Adrenal gland (tissue), 12 donors: ENCODE data around the gene ATP13A4. TPM values are rescaled to one million over a fixed set of nuclear protein-coding genes. Genes with fewer than 3 reads are reported as not detected.

Experiments
- DNase-seq, 7 donors: peaks; one replicate each; pipeline ENCODE4 v3.0.0-alpha.2; 2019 to 2020
- H3K27ac ChIP-seq, 5 donors: fragments of 200-600 bp; sonication (generic) in 4 of 5; 1 replicate in 3 of 5; 2 replicates in 2 of 5; pipeline versions ENCODE4 v1.5.1 to v1.8.0; 2016 to 2020; ENCODE audit warnings: mild to moderate bottlenecking in 1 of 5
- H3K27me3 ChIP-seq: fragments of 200-600 bp; 2 replicates; pipeline ENCODE4 v1.8.0; 2021
- H3K36me3 ChIP-seq, 2 donors: fragments of 200-600 bp; replicated peaks in 1 of 2; 1 replicate in 1 of 2; 2 replicates in 1 of 2; pipeline versions ENCODE4 v1.5.1 to v1.8.0; 2018 to 2022
- H3K4me1 ChIP-seq, 2 donors: fragments of 200-600 bp; replicated peaks in 1 of 2; 1 replicate in 1 of 2; 2 replicates in 1 of 2; pipeline versions ENCODE4 v1.5.1 to v1.8.0; 2018 to 2021
- H3K4me3 ChIP-seq, 4 donors: fragments of 200-600 bp; sonication (generic) in 3 of 4; one replicate each; pipeline ENCODE4 v1.5.1; 2016 to 2018
- H3K9me3 ChIP-seq, 3 donors: fragments of 200-600 bp; sonication (generic) in 1 of 3; replicated peaks in 1 of 3; 1 replicate in 2 of 3; 2 replicates in 1 of 3; pipeline versions ENCODE4 v1.5.1 to v1.8.0; 2016 to 2021
- CTCF ChIP-seq, 6 experiments: fragments of 450-650 bp in 4 of 6; fragments of 200-600 bp in 2 of 6; sonication (generic) in 1 of 6; IDR thresholded peaks; 1 replicate in 5 of 6; 2 replicates in 1 of 6; pipeline versions ENCODE4 v1.5.1 to v1.8.0; 2016 to 2021; ENCODE audit warnings: antibody characterized with exemption in 6 of 6, mild to moderate bottlenecking in 2 of 6, moderate library complexity in 1 of 6
- POLR2A ChIP-seq, 2 donors: fragments of 450-650 bp; IDR thresholded peaks; one replicate each; pipeline ENCODE4 v1.6.1; 2017; ENCODE audit warnings: antibody characterized with exemption in 2 of 2, mild to moderate bottlenecking in 2 of 2, moderate library complexity in 1 of 2
- WGBS, 4 donors: extraction: QIAGEN DNeasy Blood & Tissue Kit in 2 of 4; methylation state at CpG; one replicate each; pipeline versions ENCODE4 v1.1.5 to v1.1.7; 2013 to 2017; 5-methylcytosine and 5-hydroxymethylcytosine counted together
- intact Hi-C, 2 donors: fragments of 100-400 bp; cut with DNase I; formaldehyde crosslinking; loops; one replicate each; pipeline versions ENCODE4 v1.14.1 to v1.15.0; 2022 to 2023
- polyA plus RNA-seq, 3 donors: library from polyadenylated mRNA; stranded (reverse); fragments of 200-250 nt in 2 of 3; fragments of 350-450 nt in 1 of 3; fragmentation: Illumina TruSeq in 1 of 3; extraction: RNeasy Lipid Tissue Mini Kit (QIAGEN cat#74804) in 1 of 3; gene quantifications; one replicate each; pipeline ENCODE4 v1.2.3, GENCODE V29; 2013 to 2014
- total RNA-seq, 9 donors: library from RNA; depleted of rRNA in 4 of 9; stranded (reverse); fragments of >200 nt in 4 of 9; fragments of 120-200 nt in 1 of 9; fragmentation: NEBNext Ultra II Directional in 1 of 9; extraction: Animal tissue kit (Norgen Biotek cat#: 25700) in 1 of 9; gene quantifications; one replicate each; pipeline versions ENCODE4 v1.1.0 to v1.2.4, GENCODE V29; 2013 to 2023
- donor health status: healthy with polysubstance abuse.
- donor health status: Bipolar disorder and iron deficiency.
- donor health status: DM: yes; HTN: yes; CAD: no.
- donor health status: DM: no; HTN: no; CAD: no.
- donor health status: DM: no; HTN: no; CAD: no.
- donor health status: DM: yes; HTN: yes; CAD: no.

ATP13A4 gene
- total and polyA plus RNA-seq, 12 donors, result 0.14 to 2.9 (median 0.57) TPM; not detected in 1

GRCh38 chr3:193407688-193408087 lies 147.0 kb downstream of the ATP13A4 start:
- no peaks in the 10 kb centered on the region for H3K36me3 ChIP-seq
- DNase-seq, result no peak
- H3K27ac ChIP-seq, result no peak overlapping the region
- no peak overlapping the region for H3K4me3 ChIP-seq
- no peaks in the 10 kb centered on the region for H3K27me3 ChIP-seq
- no peaks in the 10 kb centered on the region for H3K9me3 ChIP-seq
- H3K4me1 ChIP-seq, result no peaks in the 10 kb centered on the region
- TF ChIP-seq CTCF (IDR thresholded peaks at IDR 0.05) (no peak), POLR2A (IDR thresholded peaks at IDR 0.05) (no peak)
- intact Hi-C loops, result no loop called here
- 78 to 93% (median 83%) methylated on average over 1 of the region's 1 CpG for WGBS, 4 donors

- H3K9me3 ChIP-seq, result no peaks in the 10 kb centered on the region
- no peaks in the 10 kb centered on the region for H3K36me3 ChIP-seq
- H3K4me1 ChIP-seq, result no peaks in the 10 kb centered on the region
- intact Hi-C loops, result no loop called here
- no peak overlapping the region for H3K4me3 ChIP-seq
- no peak for TF ChIP-seq CTCF (IDR thresholded peaks at IDR 0.05)
- TF ChIP-seq POLR2A (IDR thresholded peaks at IDR 0.05), result no peak
- WGBS, 4 donors, result 80 to 83% (median 82%) methylated on average over 6 of the region's 6 CpGs
- no peaks in the 10 kb centered on the region for H3K27me3 ChIP-seq
- DNase-seq, result no peak
- no peak overlapping the region for H3K27ac ChIP-seq
Measured at GRCh38 chr3:193407112-193407511, 147.6 kb downstream of the ATP13A4 start.

GRCh38 chr3:193403307-193403706 lies 151.4 kb downstream of the ATP13A4 start:
- WGBS, 4 donors, result 82 to 95% (median 93%) methylated on average over 2 of the region's 2 CpGs
- TF ChIP-seq CTCF (IDR thresholded peaks at IDR 0.05) (no peak), POLR2A (IDR thresholded peaks at IDR 0.05) (no peak)
- Histone ChIP-seq H3K27ac (no peak overlapping the region), H3K27me3 (no peaks in the 10 kb centered on the region), H3K4me3 (no peak overlapping the region), H3K9me3 (no peaks in the 10 kb centered on the region), H3K4me1 (no peaks in the 10 kb centered on the region), H3K36me3 (no peaks in the 10 kb centered on the region)
- intact Hi-C loops, result no loop called here
- no peak for DNase-seq

DNA sequence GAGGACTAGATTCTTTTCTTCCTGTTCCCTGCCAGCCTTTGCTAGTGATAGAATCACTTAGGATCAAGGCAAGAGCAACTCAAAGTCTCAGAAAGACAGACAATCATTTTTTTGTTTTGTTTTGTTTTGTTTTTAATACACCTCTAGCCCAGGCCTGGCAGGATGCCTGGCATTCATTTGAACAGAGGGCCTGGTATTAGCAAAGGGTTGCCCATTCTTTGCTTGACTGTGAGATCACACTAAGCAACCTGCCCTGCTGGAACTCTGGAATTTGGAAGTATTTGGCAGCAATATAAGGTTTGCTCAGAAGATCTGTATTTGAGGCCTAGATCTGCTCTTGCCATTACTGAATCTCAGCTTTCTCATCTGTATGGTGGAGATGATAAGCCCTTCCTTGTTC lies 154.4 kb downstream of the ATP13A4 start:
- Histone ChIP-seq H3K4me1 (no peaks in the 10 kb centered on the region), H3K27ac (no peak overlapping the region), H3K27me3 (no peaks in the 10 kb centered on the region), H3K4me3 (no peak overlapping the region), H3K9me3 (no peaks in the 10 kb centered on the region), H3K36me3 (no peaks in the 10 kb centered on the region)
- DNase-seq, result no peak
- intact Hi-C loops, result no loop called here
- TF ChIP-seq POLR2A (IDR thresholded peaks at IDR 0.05), result no peak
- TF ChIP-seq CTCF (IDR thresholded peaks at IDR 0.05), result no peak
